ENCODE data around the gene LPCAT1.
"Not testable (repeated sequence)": the region's sequence is repeated elsewhere in the genome, so short reads cannot be mapped to it uniquely, and the experiment has no call there.

Gene LPCAT1

DNA sequence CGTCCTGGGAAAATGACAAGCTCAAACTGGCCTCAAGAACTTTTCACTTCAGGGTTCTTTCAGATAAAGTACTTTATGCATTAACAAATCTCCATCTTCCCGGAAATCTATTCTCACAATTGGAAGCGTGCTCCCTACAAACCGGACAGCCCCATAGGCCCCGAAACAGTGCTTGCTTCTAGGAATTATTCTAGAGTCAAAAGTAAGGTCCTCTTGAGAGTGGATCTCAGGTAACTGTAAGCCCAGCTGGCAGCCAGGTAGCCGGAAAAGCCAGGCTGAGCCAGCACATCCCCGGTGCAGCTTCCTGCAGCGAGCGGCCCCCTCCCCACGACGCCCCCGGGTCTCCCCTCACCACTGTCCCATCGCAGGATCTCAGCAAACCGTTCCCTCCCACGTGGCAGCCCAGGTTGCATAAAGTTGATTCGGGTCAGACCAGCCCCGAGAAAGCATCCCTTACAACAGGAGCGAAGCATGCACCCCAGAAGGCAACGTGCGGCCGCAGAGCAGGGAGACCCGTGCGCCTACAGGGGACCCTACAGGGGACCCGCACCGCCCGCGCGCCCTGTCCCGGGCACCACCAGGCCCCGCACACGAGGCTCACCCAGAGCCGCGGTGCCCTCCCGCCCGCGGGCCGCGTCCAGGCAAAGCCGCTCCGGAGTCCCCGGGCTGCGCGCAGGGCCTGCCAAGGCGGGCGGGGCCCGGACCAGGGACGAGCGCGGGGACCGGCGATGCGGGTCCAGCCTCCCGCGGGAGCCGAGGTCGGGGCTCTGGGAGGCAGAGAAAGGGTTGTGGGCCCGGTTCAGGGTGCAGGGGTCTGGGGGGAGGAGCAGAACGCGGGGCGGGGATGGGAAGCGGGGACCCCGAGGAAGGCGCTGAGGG lies 920 bp downstream of the LPCAT1 start:
- DNase-seq (ENCODE audit: low read depth), result no peak

GRCh38 chr5:1521671-1522600 lies 1.8 kb downstream of the LPCAT1 start:
- DNase-seq (ENCODE audit: low read depth), result no peak

DNA sequence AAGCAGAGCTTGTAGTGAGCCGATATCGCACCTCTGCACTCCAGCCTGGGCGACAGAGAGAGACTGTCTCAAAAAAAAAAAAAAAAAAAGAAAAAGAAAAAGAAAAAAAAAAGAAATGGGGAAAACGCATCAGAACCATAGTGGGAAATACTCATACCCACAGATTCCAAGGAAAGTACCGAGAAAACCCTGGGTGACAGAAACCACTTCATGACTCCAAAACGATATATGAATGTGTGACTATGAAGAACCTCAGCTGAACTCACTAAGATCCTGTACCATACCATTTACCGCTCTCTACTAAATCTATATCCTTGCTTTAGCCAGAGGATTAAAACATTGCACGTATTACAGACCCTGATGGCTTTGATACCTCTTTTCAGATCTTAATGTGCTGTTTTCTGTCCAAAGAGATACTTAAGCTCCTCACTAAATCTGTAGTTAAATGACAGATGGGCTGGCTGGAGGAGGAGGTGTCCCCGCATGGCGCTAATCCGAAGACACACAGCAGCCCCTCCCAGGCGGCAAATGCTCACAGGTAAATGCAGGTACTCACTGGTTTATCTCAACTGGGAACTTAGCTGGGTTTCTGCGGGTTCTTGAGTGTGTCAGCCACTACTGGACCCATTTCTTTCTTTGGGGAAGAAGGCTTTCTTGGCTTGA lies 2.8 kb downstream of the LPCAT1 start:
- DNase-seq (ENCODE audit: low read depth), result no peak

DNA sequence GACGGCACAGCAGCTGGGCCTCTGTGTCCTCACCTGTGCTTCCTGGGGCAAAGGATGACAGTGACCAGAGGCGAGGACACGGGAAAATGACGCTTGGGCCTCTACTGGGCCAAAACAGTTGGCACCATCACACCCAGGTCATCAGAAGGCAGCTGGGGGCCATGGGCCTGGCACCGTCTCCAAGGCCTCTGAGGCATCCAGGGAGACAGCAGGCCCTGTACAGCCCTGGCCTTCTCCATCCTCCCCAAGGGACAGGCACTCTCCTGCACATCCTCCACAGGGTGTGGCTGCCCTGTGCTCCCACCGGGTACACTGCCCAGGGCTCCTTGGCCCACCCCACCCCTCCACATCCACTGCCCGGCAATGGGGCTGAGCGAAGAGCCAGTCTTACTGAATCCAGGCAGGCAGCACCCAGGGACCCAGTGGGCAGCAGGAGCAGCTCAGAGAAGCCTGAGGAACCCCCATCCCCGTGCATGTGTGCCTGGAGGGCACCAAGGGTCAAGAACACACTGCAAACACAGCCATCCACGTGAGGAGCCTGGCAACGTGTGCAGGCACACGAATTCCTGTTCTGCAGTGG lies 4.0 kb downstream of the LPCAT1 start:
- no peak for DNase-seq (ENCODE audit: low read depth)

DNA sequence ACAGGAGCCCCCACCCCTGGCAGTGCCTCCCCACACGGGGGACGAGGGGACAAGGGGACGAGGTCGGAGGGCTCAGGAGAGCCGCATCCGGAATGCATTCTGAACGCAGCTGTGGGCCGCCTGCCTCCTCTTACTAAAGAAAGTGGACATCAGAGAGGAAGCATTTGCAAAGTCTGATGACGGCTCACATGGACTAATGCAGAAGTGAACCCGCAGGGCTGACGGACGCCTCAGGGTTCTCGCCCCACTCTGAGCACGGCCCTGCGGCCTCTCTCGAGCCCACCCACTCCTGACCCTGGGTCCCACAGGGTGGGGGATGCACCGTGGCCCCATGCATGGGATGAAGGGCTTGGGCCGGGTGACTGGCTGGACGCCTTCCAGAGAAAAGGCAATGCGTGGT lies 5.9 kb downstream of the LPCAT1 start:
- no peak for DNase-seq (ENCODE audit: low read depth)

DNA sequence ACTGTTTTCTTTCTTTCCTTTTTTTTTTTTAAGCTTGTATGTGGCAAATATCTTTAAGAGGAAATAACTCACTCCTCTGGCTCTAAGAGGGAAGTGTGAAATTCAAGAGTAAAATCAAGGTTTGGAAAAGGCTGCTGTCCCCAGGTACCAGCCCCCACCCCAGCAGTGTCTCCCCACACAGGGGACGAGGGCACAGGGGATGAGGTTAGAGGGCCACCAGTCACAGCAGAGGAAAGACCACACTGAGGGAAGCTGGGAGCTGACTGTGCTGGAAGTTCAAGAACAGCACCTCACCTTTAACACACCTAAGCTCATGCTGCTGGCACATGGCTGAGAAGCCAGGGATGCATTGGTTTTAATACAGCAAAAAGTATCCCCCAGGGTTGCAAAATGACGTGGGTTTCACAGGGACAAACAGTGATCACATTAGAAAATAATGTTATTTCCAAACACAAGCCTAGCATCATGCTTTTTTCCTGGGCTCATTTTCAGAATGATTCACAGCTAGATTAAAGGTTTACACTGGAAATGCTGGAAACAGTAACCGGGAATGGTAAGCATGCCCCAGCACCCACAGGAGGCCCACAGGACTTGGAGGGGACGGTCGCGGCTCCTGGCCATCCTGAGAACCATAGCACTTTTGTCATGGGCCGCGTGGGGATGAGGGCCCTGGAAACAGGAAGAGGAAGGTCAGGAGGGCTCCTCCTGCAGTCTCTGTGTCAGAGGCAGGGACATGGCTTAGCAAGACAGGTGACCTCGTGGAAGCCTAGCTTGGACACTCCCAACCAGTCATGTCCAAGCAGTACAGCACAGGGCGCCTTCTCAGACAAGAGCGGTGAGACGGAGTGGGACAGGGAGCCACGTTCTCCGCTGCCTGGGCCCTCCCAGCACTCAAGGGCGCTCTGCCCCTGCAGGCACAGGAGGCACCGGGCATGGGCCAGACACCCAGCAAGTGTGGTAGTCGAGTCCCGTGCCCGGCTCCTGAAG lies 6.9 kb downstream of the LPCAT1 start:
- no peak for DNase-seq (ENCODE audit: low read depth)

DNA sequence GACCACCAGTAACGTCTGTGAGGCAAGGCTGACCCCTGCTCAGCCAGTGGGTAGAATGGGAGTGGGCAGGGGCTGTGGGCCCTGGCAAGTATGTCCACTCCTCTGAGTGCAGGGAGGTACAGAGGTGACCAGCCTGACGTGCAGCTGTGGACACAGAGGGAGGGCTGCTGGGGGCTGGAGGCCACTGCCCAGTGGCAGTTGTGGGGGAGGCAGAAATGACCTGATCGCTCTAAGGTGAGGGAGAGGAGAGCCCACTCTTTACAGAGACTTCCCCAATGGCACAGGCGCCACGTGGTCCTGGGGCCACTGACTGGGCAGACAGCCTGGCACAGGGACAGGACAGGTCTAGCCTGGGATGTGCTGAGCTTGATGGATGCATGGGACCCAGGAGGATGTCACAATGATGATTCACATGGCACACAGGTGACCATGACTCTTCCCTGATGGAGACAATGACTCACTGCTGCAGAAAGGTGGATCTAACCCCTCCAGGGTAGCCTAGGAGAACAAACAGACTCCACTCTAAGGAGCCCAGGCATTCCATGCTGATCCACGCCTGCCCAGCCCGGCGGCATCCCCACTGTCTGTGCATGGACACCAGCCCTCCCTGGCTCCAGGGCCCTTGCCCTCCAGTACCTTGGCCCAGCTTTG lies 7.7 kb downstream of the LPCAT1 start:
- DNase-seq (ENCODE audit: low read depth), result no peak

DNA sequence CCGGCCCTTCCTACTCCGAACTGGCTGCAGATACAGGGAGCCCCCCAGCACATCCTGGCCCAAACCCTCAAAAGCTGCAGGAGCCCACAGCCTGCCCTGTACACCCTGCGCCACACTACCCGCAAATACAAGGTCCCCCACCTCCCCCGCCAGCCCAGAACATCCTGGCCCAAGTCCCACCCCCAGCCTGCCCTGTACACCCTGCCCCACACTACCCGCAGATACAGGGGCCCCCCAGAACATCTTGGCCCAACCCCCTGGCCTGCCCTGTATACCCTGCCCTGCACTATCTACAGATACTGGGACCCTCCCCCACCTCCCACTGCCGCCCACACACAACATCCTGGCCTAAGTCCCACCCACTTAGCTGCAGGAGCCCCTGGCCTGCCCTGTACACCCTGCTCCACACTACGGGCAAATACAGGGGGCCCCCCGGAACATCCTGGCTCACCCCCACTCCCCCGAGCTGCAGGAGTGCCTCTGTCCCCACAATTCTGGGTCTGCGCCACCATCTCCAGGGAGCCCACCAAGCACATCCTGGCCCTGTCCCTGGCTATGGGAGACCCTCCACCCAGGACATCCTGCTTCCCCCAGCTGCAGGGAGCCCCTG lies 8.3 kb downstream of the LPCAT1 start:
- no peak for DNase-seq (ENCODE audit: low read depth)

GRCh38 chr5:1514819-1515310 lies 8.9 kb downstream of the LPCAT1 start:
- DNase-seq (ENCODE audit: low read depth), result not testable (repeated sequence)

DNA sequence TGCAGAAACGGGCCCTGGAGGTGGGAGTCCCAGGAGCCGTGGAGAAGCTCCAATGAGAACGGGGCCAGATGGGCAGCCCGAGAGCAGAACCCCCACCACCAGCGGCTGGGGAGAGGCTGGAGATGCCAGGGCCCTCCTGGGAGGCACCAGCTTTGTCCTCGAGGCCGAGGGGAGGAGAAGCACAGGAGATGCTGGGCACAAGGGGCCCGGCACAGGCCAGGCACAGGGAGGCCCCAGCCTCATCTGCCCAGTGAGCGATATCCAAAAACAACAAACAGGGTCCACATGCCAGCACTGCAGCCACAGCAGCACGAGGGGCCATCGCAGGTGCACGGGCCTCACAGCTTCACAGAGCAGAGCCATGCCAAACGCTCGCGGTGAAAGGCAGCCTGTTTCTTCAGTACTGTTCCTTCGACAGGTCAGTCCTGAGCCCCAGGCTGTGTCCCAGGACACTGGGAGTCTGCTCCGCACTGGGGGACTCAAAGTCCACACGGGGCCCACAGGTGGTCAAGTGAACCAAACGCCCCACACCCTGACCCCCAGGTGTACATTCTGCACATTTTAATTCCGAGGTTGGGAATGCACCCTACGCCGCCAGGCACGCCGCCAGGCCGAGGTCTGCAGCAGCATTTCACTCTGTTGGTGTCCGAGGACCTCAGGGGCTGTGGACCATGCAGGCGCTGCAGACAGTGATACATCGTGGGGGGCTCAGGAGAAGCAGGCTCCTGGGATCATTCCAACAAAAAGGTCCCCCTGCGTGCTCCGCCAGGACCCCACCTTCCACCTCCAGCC lies 9.5 kb downstream of the LPCAT1 start:
- no peak for DNase-seq (ENCODE audit: low read depth)

- DNase-seq (ENCODE audit: low read depth), result no peak
Observed at GRCh38 chr5:1513326-1514026, 10.3 kb downstream of the LPCAT1 start.

DNA sequence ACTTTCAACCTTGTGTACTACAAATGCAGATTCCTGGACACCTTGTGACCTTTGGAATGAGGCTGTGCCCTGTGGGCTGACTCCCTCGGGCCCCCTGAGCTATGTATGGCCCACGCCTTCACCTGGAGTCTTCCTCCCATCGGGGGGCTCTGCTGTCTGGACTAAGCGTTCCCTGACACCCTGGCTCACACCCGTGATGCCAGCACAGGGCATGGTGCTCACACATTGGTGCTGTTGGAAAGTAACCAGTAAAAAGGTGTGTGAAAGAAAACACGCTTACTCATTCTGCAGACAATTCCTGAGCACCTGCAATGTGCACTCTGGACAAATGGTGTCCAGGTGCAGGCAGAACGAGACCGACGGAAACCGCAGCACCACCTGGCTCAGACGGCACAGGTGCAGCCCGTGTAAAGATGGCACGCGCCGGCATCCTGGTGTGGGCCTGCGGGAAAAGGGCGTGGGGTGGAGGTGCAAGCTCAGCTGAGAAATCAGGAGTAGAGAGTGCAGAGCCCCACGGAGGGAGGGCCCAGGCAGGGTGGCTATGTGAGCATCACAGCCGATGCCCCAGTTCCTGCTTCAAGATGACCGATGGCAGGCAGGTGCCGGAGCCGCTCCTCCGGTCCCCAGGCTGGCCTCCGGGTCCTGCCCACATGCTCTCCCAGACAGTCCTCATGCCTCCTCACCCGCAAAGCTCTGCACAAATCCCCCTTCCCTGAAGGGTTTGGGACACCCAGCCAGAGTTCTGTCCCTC lies 11.0 kb downstream of the LPCAT1 start:
- DNase-seq (ENCODE audit: low read depth), result no peak

- no peak for DNase-seq (ENCODE audit: low read depth)
Observed at GRCh38 chr5:1511651-1512540, 11.9 kb downstream of the LPCAT1 start.

DNA sequence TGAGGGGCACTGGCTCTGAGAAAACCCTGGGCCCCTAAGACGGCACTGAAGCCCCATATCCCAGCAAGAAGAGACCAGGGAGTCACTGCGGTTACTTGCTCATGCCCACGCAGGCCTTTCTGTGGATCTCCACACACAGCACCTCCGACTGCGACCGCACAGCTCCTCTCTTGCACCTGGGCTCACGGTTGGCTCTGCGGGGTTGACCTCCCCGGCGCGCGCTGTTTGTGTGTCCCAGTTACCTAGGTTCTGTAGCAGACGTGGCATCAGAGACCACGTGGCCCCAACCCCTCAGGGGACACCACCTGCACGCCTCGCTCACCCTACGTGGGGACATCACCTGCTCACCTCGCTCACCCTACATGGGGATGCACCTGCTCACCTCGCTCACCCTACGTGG lies 12.7 kb downstream of the LPCAT1 start:
- no peak for DNase-seq (ENCODE audit: low read depth)

- DNase-seq (ENCODE audit: low read depth), result no peak
Observed at GRCh38 chr5:1510631-1511030, 13.1 kb downstream of the LPCAT1 start.

- DNase-seq (ENCODE audit: low read depth), result no peak
Observed at GRCh38 chr5:1510151-1510561, 13.6 kb downstream of the LPCAT1 start.
